Peyer's patch (tissue), 4 donors: ENCODE measurements around the gene JHY.

Experiments used
- POLR2A ChIP-seq, 2 donors: fragments of 450-650 bp; IDR thresholded peaks; one replicate each; pipeline ENCODE4 v1.5.1; 2017; ENCODE audit warnings: antibody characterized with exemption in 2 of 2, mild to moderate bottlenecking in 2 of 2, moderate library complexity in 2 of 2
- TF ChIP-seq, protein P1 (sequence below), 6 experiments: fragments of 450-650 bp in 4 of 6; fragments of 200-600 bp in 2 of 6; sonication (generic) in 1 of 6; IDR thresholded peaks; one replicate each; pipeline ENCODE4 v1.5.1; 2017 to 2019; ENCODE audit warnings: antibody characterized with exemption in 6 of 6, mild to moderate bottlenecking in 3 of 6, moderate library complexity in 1 of 6

DNA sequence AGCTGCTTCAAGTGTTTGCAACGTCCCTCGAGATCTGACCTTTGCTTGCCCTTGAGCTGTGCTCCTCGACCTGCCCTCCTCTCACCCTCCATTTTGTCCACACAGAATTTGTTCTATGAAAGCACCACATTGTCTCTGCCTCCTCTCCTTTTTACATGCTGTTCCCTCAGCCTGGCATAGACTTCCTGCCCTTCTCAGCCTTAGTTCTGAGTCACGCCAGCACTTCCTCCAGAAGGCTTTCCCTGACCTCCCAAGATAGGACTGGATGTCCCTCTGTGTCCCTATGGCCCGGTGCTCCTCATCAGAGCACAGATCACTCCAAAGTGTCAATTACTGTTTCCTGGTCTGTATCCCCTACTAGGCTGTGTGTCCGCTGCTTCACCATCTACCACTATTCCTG lies 16.2 kb downstream of the JHY start:
- TF ChIP-seq, protein P1, sequence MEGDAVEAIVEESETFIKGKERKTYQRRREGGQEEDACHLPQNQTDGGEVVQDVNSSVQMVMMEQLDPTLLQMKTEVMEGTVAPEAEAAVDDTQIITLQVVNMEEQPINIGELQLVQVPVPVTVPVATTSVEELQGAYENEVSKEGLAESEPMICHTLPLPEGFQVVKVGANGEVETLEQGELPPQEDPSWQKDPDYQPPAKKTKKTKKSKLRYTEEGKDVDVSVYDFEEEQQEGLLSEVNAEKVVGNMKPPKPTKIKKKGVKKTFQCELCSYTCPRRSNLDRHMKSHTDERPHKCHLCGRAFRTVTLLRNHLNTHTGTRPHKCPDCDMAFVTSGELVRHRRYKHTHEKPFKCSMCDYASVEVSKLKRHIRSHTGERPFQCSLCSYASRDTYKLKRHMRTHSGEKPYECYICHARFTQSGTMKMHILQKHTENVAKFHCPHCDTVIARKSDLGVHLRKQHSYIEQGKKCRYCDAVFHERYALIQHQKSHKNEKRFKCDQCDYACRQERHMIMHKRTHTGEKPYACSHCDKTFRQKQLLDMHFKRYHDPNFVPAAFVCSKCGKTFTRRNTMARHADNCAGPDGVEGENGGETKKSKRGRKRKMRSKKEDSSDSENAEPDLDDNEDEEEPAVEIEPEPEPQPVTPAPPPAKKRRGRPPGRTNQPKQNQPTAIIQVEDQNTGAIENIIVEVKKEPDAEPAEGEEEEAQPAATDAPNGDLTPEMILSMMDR (IDR thresholded peaks at IDR 0.05), result no peak
- no peak for TF ChIP-seq POLR2A (IDR thresholded peaks at IDR 0.05)
